ENCODE measurements around the gene C15orf61. TPM values are rescaled to one million over a fixed set of nuclear protein-coding genes. Genes with fewer than 3 reads are reported as not detected.

Gene C15orf61
- total and polyA plus RNA-seq, 5 donors: 5.9 to 11.1 (median 10.2) TPM

GRCh38 chr15:67542420-67543347 is 21.8 kb downstream of the C15orf61 start, which contains the start of gene MAP2K5:
Gene MAP2K5, plus strand, starts transcription at chr15:67542703. Its CDS starts 633 bp downstream, at chr15:67543336.
- WGBS: under 1% methylated on average over 85 of the region's 91 CpGs
- peaks cover 5% of the 10 kb centered on the region for H3K4me1 ChIP-seq (ENCODE audit: control insufficient read depth, insufficient read depth, low read length)
- H3K27ac ChIP-seq (ENCODE audit: low read length): peak within 1 kb of the TSS; percentile 89
- no peaks in the 10 kb centered on the region for H3K27me3 ChIP-seq (ENCODE audit: control insufficient read depth, insufficient read depth)
- peak within 1 kb of the TSS; percentile 95 for H3K4me3 ChIP-seq (ENCODE audit: low read length)
- intact Hi-C loops (cut with DNase I): loop anchor here in 1 of 4 donors (10.0 kb wide), 1 partner anchor 292 kb away; no protein-coding TSS in a partner anchor
- DNase-seq: peak; percentile 89 to 97 (median 95)
- peak; percentile 95 to 97 for ATAC-seq
- no peaks in the 10 kb centered on the region for H3K9me3 ChIP-seq (ENCODE audit: control insufficient read depth, low read length)

- peak in 1 of 3 donors; percentile 44 for DNase-seq
- intact Hi-C loops (cut with DNase I): loop anchor here in 1 of 4 donors (10.0 kb wide), 1 partner anchor 291 kb away; no protein-coding TSS in a partner anchor
Measured at GRCh38 chr15:67543348-67543718, 22.4 kb downstream of the C15orf61 start.

GRCh38 chr15:67544475-67544874 is 23.5 kb downstream of the C15orf61 start:
- Histone ChIP-seq H3K9me3 (ENCODE audit: control insufficient read depth, low read length) (no peaks in the 10 kb centered on the region), H3K4me3 (ENCODE audit: low read length) (no peak overlapping the region), H3K27ac (ENCODE audit: low read length) (no peak overlapping the region), H3K4me1 (ENCODE audit: control insufficient read depth, insufficient read depth, low read length) (peaks cover 5% of the 10 kb centered on the region), H3K27me3 (ENCODE audit: control insufficient read depth, insufficient read depth) (no peaks in the 10 kb centered on the region)
- DNase-seq (no peak), ATAC-seq (no peak)
- intact Hi-C loops (cut with DNase I): loop anchor here in 1 of 4 donors (10.0 kb wide), 1 partner anchor 290 kb away; no protein-coding TSS in a partner anchor
- WGBS: 95% methylated on average over 3 of the region's 3 CpGs

More at GRCh38 chr15:67543348-67543718, 22.4 kb downstream of the C15orf61 start:
- ATAC-seq: peak in 1 of 2 donors; percentile 13
- no peaks in the 10 kb centered on the region for H3K9me3 ChIP-seq (ENCODE audit: control insufficient read depth, low read length)
- 43% methylated on average over 7 of the region's 7 CpGs for WGBS
- H3K4me3 ChIP-seq (ENCODE audit: low read length): peak overlapping the region; percentile 95
- H3K27me3 ChIP-seq (ENCODE audit: control insufficient read depth, insufficient read depth): no peaks in the 10 kb centered on the region
- peaks cover 5% of the 10 kb centered on the region for H3K4me1 ChIP-seq (ENCODE audit: control insufficient read depth, insufficient read depth, low read length)
- no peak overlapping the region for H3K27ac ChIP-seq (ENCODE audit: low read length)

- DNase-seq (no peak), ATAC-seq (no peak)
- WGBS: 87% methylated on average over 3 of the region's 3 CpGs
- H3K9me3 ChIP-seq (ENCODE audit: control insufficient read depth, low read length): no peaks in the 10 kb centered on the region
- H3K27ac ChIP-seq (ENCODE audit: low read length): no peak overlapping the region
- peaks cover 5% of the 10 kb centered on the region for H3K4me1 ChIP-seq (ENCODE audit: control insufficient read depth, insufficient read depth, low read length)
- H3K27me3 ChIP-seq (ENCODE audit: control insufficient read depth, insufficient read depth): no peaks in the 10 kb centered on the region
- intact Hi-C loops (cut with DNase I): loop anchor here in 1 of 4 donors (10.0 kb wide), 1 partner anchor 289 kb away; no protein-coding TSS in a partner anchor
- H3K4me3 ChIP-seq (ENCODE audit: low read length): no peak overlapping the region
Measured at GRCh38 chr15:67545864-67546263, 24.9 kb downstream of the C15orf61 start.

GRCh38 chr15:67547064-67547463 is 26.1 kb downstream of the C15orf61 start:
- H3K9me3 ChIP-seq (ENCODE audit: control insufficient read depth, low read length): no peaks in the 10 kb centered on the region
- no peak overlapping the region for H3K4me3 ChIP-seq (ENCODE audit: low read length)
- WGBS: 93% methylated on average over 2 of the region's 2 CpGs
- intact Hi-C loops (cut with DNase I): loop anchor here in 1 of 4 donors (10.0 kb wide), 1 partner anchor 288 kb away; no protein-coding TSS in a partner anchor
- DNase-seq (no peak), ATAC-seq (no peak)
- no peaks in the 10 kb centered on the region for H3K27me3 ChIP-seq (ENCODE audit: control insufficient read depth, insufficient read depth)
- H3K27ac ChIP-seq (ENCODE audit: low read length): no peak overlapping the region
- peaks cover 6% of the 10 kb centered on the region for H3K4me1 ChIP-seq (ENCODE audit: control insufficient read depth, insufficient read depth, low read length)

GRCh38 chr15:67547836-67548235 is 26.9 kb downstream of the C15orf61 start:
- Histone ChIP-seq H3K27ac (ENCODE audit: low read length) (no peak overlapping the region), H3K4me1 (ENCODE audit: control insufficient read depth, insufficient read depth, low read length) (peaks cover 6% of the 10 kb centered on the region)
- 71% methylated on average over 3 of the region's 3 CpGs for WGBS

GRCh38 chr15:67548236-67548852 is 27.4 kb downstream of the C15orf61 start:
- intact Hi-C loops (cut with DNase I): loop anchor here in 1 of 4 donors (10.0 kb wide), 1 partner anchor 286 kb away; no protein-coding TSS in a partner anchor
- no peaks in the 10 kb centered on the region for H3K27me3 ChIP-seq (ENCODE audit: control insufficient read depth, insufficient read depth)
- peaks cover 4% of the 10 kb centered on the region for H3K4me1 ChIP-seq (ENCODE audit: control insufficient read depth, insufficient read depth, low read length)
- H3K27ac ChIP-seq (ENCODE audit: low read length): peak overlapping the region; percentile 27
- WGBS: 64% methylated on average over 2 of the region's 2 CpGs
- no peak overlapping the region for H3K4me3 ChIP-seq (ENCODE audit: low read length)
- no peaks in the 10 kb centered on the region for H3K9me3 ChIP-seq (ENCODE audit: control insufficient read depth, low read length)
- DNase-seq (no peak), ATAC-seq (peak; percentile 44 to 46)

More at GRCh38 chr15:67547836-67548235, 26.9 kb downstream of the C15orf61 start:
- H3K9me3 ChIP-seq (ENCODE audit: control insufficient read depth, low read length): no peaks in the 10 kb centered on the region
- no peak overlapping the region for H3K4me3 ChIP-seq (ENCODE audit: low read length)
- DNase-seq: no peak
- intact Hi-C loops (cut with DNase I): loop anchor here in 1 of 4 donors (10.0 kb wide), 1 partner anchor 287 kb away; no protein-coding TSS in a partner anchor
- no peaks in the 10 kb centered on the region for H3K27me3 ChIP-seq (ENCODE audit: control insufficient read depth, insufficient read depth)
- ATAC-seq: no peak

GRCh38 chr15:67548862-67549651 is 28.1 kb downstream of the C15orf61 start:
- WGBS: 76% methylated on average over 8 of the region's 8 CpGs
- DNase-seq: no peak
- Histone ChIP-seq H3K4me1 (ENCODE audit: control insufficient read depth, insufficient read depth, low read length) (peaks cover 1% of the 10 kb centered on the region), H3K27me3 (ENCODE audit: control insufficient read depth, insufficient read depth) (no peaks in the 10 kb centered on the region), H3K4me3 (ENCODE audit: low read length) (no peak overlapping the region), H3K9me3 (ENCODE audit: control insufficient read depth, low read length) (no peaks in the 10 kb centered on the region), H3K27ac (ENCODE audit: low read length) (no peak overlapping the region)
- peak; percentile 25 to 63 for ATAC-seq
- intact Hi-C loops (cut with DNase I): loop anchor here in 1 of 4 donors (10.0 kb wide), 1 partner anchor 286 kb away; no protein-coding TSS in a partner anchor

GRCh38 chr15:67549736-67550135 is 28.8 kb downstream of the C15orf61 start:
- Histone ChIP-seq H3K9me3 (ENCODE audit: control insufficient read depth, low read length) (no peaks in the 10 kb centered on the region), H3K27me3 (ENCODE audit: control insufficient read depth, insufficient read depth) (no peaks in the 10 kb centered on the region), H3K4me3 (ENCODE audit: low read length) (no peak overlapping the region), H3K27ac (ENCODE audit: low read length) (no peak overlapping the region), H3K4me1 (ENCODE audit: control insufficient read depth, insufficient read depth, low read length) (peaks cover 1% of the 10 kb centered on the region)
- no peak for ATAC-seq
- WGBS: 69% methylated on average over 3 of the region's 3 CpGs
- DNase-seq: no peak
- intact Hi-C loops (cut with DNase I): loop anchor here in 1 of 4 donors (10.0 kb wide), 1 partner anchor 285 kb away; no protein-coding TSS in a partner anchor

GRCh38 chr15:67550522-67550921 is 29.6 kb downstream of the C15orf61 start:
- WGBS: 83% methylated on average over 4 of the region's 4 CpGs
- Histone ChIP-seq H3K9me3 (ENCODE audit: control insufficient read depth, low read length) (no peaks in the 10 kb centered on the region), H3K4me1 (ENCODE audit: control insufficient read depth, insufficient read depth, low read length) (peaks cover 3% of the 10 kb centered on the region), H3K27me3 (ENCODE audit: control insufficient read depth, insufficient read depth) (no peaks in the 10 kb centered on the region), H3K4me3 (ENCODE audit: low read length) (no peak overlapping the region), H3K27ac (ENCODE audit: low read length) (no peak overlapping the region)
- intact Hi-C loops (cut with DNase I): no loop called here
- no peak for DNase-seq
- ATAC-seq: no peak

Data from right cardiac atrium (tissue), 5 donors.